HEK293T (cell line): ENCODE results near the gene PHACTR3.

Source experiments
- CTCF ChIA-PET: fragments of 350-600 bp; formaldehyde crosslinking; extraction: SDS; loops from one replicate; lab custom pipeline; 2021; ENCODE audit warnings: antibody characterized with exemption, inconsistent platforms; lab: Yijun Ruan, JAX
- POLR2A ChIA-PET: fragments of 350-600 bp; formaldehyde crosslinking; extraction: SDS; loops from one replicate; lab custom pipeline; 2020; ENCODE audit warnings: antibody characterized with exemption, inconsistent platforms; lab: Yijun Ruan, JAX
- DNase-seq: peaks from one replicate; pipeline ENCODE4 v3.0.0; 2012; ENCODE audit warnings: mixed read lengths; ENCODE audit errors: extremely low spot score
- ARNT ChIP-seq: fragments of 450-650 bp; IDR thresholded peaks from 2 replicates; pipeline ENCODE4 v1.6.1; 2017; ENCODE audit warnings: mild to moderate bottlenecking
- BHLHE40 ChIP-seq: fragments of 450-650 bp; IDR thresholded peaks from 2 replicates; pipeline ENCODE4 v1.6.1; 2016; ENCODE audit warnings: mild to moderate bottlenecking, moderate library complexity, borderline replicate concordance
- CTBP1 ChIP-seq: fragments of 450-650 bp; IDR thresholded peaks from 2 replicates; pipeline ENCODE4 v1.6.1; 2016; ENCODE audit warnings: borderline replicate concordance
- ELF4 ChIP-seq: fragments of 450-650 bp; IDR thresholded peaks from 2 replicates; pipeline ENCODE4 v1.6.1; 2017; ENCODE audit warnings: antibody characterized with exemption
- FOXA1 ChIP-seq: fragments of 450-650 bp; IDR thresholded peaks from 2 replicates; pipeline ENCODE4 v1.6.1; 2016; ENCODE audit warnings: mild to moderate bottlenecking
- FOXK2 ChIP-seq: fragments of 450-650 bp; IDR thresholded peaks from 2 replicates; pipeline ENCODE4 v1.6.1; 2016; ENCODE audit warnings: mild to moderate bottlenecking
- FOXM1 ChIP-seq: fragments of 450-650 bp; IDR thresholded peaks from 2 replicates; pipeline ENCODE4 v1.6.1; 2017; ENCODE audit warnings: mild to moderate bottlenecking, borderline replicate concordance
- HDGF ChIP-seq: fragments of 450-650 bp; IDR thresholded peaks from 2 replicates; pipeline ENCODE4 v1.6.1; 2017; ENCODE audit warnings: antibody characterized with exemption, borderline replicate concordance
- L3MBTL2 ChIP-seq: fragments of 450-650 bp; conservative IDR thresholded peaks from 2 replicates; pipeline ENCODE4 v1.6.1; 2016; ENCODE audit warnings: mild to moderate bottlenecking
- LEF1 ChIP-seq: fragments of 450-650 bp; IDR thresholded peaks from 2 replicates; pipeline ENCODE4 v1.6.1; 2017; ENCODE audit warnings: mild to moderate bottlenecking, borderline replicate concordance
- NFRKB ChIP-seq: fragments of 450-650 bp; IDR thresholded peaks from 2 replicates; pipeline ENCODE4 v1.6.1; 2016; ENCODE audit warnings: mild to moderate bottlenecking, moderate library complexity
- SP1 ChIP-seq: fragments of 450-650 bp; IDR thresholded peaks from 2 replicates; pipeline ENCODE4 v1.6.1; 2017
- SUZ12 ChIP-seq: fragments of 450-650 bp; IDR thresholded peaks from 2 replicates; pipeline ENCODE4 v1.6.1; 2016; ENCODE audit warnings: mild to moderate bottlenecking
- TARDBP ChIP-seq: fragments of 450-650 bp; IDR thresholded peaks from 2 replicates; pipeline ENCODE4 v1.6.1; 2016
- ZNF384 ChIP-seq: fragments of 450-650 bp; IDR thresholded peaks from 2 replicates; pipeline ENCODE4 v1.6.1; 2016
- TF ChIP-seq, protein P1 (sequence below): fragments of 450-650 bp; IDR thresholded peaks from 2 replicates; pipeline ENCODE4 v1.6.1; 2016

PHACTR3 gene

DNA sequence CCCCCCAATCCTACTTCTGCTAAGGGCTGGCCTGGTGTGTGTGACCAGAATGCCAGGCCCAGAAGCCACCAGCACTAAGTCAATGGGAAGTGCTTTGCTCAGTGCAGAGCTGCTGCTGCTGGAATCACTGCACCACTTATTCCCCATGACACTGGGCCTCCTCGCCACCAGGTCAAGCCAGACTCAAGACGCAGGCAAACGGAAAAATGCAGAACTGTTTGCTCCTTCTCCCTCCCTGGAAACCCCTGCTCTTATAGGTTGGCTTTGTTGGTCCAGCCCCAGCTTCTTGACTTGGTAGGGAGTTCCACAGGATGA lies 121.9 kb downstream of the PHACTR3 start:
- no peak for TF ChIP-seq BHLHE40
- TF ChIP-seq CTBP1: no peak
- no peak for TF ChIP-seq FOXA1
- no peak for TF ChIP-seq LEF1
- DNase-seq: no peak
- ChIA-PET POLR2A (no interaction called here), CTCF (no interaction called here)

DNA sequence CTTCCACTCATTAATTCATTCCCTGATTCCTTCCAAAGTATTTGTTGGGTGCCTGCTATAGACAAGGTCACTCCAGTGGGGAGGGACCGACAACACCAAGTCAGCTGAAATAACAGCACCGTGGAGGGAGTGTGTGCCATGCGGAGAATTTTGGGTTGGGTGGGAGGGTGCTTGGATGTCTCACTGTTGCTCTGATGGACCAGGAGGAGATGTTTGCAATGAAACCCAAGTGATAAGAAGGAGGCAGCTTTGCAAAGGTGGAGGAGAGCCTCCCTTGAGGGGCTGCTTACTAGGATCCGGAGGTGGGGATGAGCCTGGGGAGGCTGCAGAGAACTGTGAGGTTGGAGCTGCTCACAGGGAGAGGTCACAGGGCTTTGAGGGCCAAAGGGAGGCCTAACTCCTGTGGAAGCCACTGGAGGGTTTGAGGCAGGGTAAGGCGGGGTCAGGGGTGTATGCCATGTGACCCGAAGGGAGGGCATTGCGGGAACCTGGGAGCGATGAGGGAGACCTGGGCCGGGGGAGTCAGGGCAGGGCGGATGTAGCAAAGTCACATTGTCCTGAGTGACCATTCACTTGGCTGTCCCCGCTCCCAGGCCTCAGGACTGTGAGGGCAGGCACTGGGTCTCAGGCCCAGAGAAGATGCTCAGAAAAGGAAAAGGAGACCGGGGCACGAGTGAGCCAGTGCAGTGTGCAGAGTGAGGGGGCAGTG lies 124.5 kb downstream of the PHACTR3 start:
- no peak for DNase-seq
- TF ChIP-seq HDGF (no peak), BHLHE40 (no peak)
- ChIA-PET POLR2A (no interaction called here), CTCF (no interaction called here)

DNA sequence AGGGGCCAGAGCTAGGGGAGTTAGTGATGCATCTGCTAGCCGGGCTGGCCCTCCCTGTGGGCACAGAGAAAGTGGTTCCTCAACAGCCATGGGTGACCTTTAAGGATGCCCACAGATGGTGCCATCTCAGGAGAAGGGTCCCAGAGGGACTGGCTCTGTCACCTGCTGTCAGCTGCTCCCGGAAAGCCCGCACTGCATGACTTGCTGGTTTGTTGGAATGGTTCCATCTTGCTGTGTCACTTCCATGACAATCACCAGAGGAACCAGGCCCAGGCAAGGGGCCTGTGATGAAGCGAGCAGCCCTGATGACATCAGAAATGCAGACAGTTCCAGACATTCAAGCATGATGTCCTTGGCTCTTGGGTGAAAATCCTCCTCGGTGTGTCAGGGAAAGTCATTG lies 125.2 kb downstream of the PHACTR3 start:
- ChIA-PET POLR2A (no interaction called here), CTCF (interaction anchor here (0.6 kb wide), 1 partner anchor 134 kb away, joined by 3 read pairs; no protein-coding TSS in a partner anchor)
- TF ChIP-seq TARDBP (no peak), ZNF384 (no peak)
- DNase-seq: no peak

DNA sequence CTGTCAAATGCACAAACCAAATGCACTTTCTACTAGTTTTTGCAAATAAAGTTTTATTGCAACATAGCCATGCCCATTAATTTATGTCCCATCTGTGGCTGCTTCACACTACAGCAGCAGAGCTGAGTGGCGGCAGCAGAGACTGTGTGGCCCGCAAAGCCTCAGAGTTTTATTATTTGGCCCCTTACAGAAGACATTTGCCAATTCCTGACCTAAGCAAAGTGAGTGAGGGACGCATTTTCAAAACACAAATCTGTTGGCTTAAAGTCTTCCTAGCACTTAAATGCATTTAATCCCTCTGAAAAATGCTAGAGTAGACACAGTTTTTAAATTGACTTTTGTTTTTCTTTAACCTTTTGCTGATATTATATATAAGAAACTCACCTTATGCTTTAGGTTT lies 126.4 kb downstream of the PHACTR3 start:
- ChIA-PET CTCF (no interaction called here), POLR2A (no interaction called here)
- no peak for TF ChIP-seq SP1
- no peak for TF ChIP-seq L3MBTL2
- TF ChIP-seq ELF4: no peak
- TF ChIP-seq LEF1: no peak
- TF ChIP-seq SUZ12: no peak
- no peak for TF ChIP-seq CTBP1
- TF ChIP-seq, protein P1, sequence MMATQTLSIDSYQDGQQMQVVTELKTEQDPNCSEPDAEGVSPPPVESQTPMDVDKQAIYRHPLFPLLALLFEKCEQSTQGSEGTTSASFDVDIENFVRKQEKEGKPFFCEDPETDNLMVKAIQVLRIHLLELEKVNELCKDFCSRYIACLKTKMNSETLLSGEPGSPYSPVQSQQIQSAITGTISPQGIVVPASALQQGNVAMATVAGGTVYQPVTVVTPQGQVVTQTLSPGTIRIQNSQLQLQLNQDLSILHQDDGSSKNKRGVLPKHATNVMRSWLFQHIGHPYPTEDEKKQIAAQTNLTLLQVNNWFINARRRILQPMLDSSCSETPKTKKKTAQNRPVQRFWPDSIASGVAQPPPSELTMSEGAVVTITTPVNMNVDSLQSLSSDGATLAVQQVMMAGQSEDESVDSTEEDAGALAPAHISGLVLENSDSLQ: no peak
- TF ChIP-seq FOXA1: no peak
- no peak for TF ChIP-seq BHLHE40
- TF ChIP-seq HDGF: no peak
- no peak for TF ChIP-seq FOXM1
- DNase-seq: no peak

DNA sequence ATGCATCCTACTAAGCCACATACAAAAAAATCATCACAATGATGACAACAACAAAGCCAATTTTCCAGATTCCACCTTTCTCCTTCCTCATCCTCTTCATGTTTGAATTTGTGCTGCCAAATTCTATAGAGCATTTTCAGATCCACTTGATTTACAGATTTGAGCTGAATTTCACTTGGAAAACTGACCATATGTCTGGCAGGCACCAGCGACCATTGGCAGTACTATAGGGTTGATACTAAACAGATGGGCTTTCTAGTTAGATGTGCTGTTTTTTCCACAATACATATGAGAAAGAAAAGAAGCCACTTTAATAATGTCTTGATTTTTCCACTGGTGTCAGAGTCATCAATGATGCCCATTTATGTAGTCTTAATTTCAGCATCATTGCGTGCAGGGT lies 127.0 kb downstream of the PHACTR3 start:
- DNase-seq: no peak
- TF ChIP-seq NFRKB (no peak), LEF1 (no peak), FOXA1 (no peak), ELF4 (no peak), ZNF384 (no peak)
- CTCF ChIA-PET: no interaction called here
- POLR2A ChIA-PET: no interaction called here

DNA sequence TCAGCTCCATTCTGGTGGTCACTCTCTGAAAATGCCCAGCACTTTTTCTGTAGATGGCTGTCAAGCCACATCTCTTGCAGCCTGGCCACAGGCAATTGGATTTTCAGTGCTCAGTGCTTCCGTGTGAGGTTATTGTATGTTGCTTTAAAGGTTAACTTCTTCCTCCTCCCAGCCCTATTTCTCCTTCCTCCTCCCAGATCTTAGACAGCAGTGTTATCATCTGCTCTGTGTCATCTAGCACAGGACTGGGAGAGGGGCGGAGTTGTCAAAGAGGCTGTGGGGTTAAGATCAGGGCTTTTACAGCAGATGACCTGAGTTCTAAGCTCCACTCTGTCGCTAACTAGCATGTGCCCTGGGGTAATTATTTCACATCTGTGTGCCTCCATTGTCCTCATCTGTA lies 129.0 kb downstream of the PHACTR3 start:
- no peak for DNase-seq
- ChIA-PET CTCF (no interaction called here), POLR2A (no interaction called here)
- TF ChIP-seq, protein P1: no peak
- TF ChIP-seq L3MBTL2: no peak
- no peak for TF ChIP-seq ARNT
- no peak for TF ChIP-seq CTBP1
- TF ChIP-seq LEF1: no peak
- no peak for TF ChIP-seq FOXA1
- no peak for TF ChIP-seq BHLHE40
- no peak for TF ChIP-seq HDGF
- TF ChIP-seq ELF4: no peak
- TF ChIP-seq FOXK2: no peak
- TF ChIP-seq FOXM1: no peak
- TF ChIP-seq TARDBP: no peak

DNA sequence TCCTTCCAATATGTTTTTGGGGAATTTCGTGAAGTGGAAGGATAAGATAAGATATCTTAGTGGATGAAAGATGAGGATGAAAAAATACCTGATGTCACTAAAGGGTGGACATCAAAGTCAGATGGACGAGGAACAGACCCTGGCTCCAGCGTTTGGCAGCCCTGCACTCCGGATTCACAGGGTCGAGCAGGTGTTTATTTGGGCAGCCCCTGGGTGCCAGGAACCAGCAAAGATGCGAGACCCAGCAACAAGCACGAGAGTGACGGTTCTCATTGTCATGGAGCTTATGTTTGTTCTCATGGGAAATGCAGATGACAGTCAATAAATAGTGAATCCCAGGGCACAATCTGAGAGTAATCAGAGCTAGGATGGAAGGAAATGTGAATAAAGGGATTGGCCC lies 131.1 kb downstream of the PHACTR3 start:
- ChIA-PET CTCF (no interaction called here), POLR2A (no interaction called here)
- DNase-seq: no peak
- TF ChIP-seq CTBP1: no peak
- TF ChIP-seq ARNT: no peak
- no peak for TF ChIP-seq FOXM1
- no peak for TF ChIP-seq NFRKB
- TF ChIP-seq L3MBTL2: no peak
- no peak for TF ChIP-seq LEF1
- TF ChIP-seq TARDBP: no peak
- TF ChIP-seq SUZ12: no peak
- TF ChIP-seq, protein P1: no peak
- TF ChIP-seq ELF4: no peak
- TF ChIP-seq FOXA1: no peak
- no peak for TF ChIP-seq ZNF384
- no peak for TF ChIP-seq SP1
- TF ChIP-seq HDGF: no peak
- no peak for TF ChIP-seq BHLHE40
- TF ChIP-seq FOXK2: no peak
